DMS114 treated with DMSO at 0.1 percent for 48 hours (cell line): Measurements from ENCODE around the gene CCT8.
"Not testable (repeated sequence)": the region's sequence is repeated elsewhere in the genome, so short reads cannot be mapped to it uniquely, and the experiment has no call there.

Source experiments
- DNase-seq: peaks from one replicate; lab custom pipeline; 2025; ENCODE audit not compliant: unreplicated experiment; lab: John Stamatoyannopoulos, UW

Gene CCT8

GRCh38 chr21:29024474-29025327 lies 48.7 kb downstream of the CCT8 start, which contains the start of gene USP16:
Gene USP16 (plus strand): TSS chr21:29024668. CDS start chr21:29027914, 3,246 bp downstream.
- peak; percentile 91 for DNase-seq

GRCh38 chr21:29022166-29022565 lies 51.3 kb downstream of the CCT8 start:
- no peak for DNase-seq

GRCh38 chr21:29018540-29018939 lies 54.9 kb downstream of the CCT8 start:
- no peak for DNase-seq

GRCh38 chr21:29017639-29018237 lies 55.7 kb downstream of the CCT8 start:
- DNase-seq, result no peak

GRCh38 chr21:29011236-29011635 lies 62.2 kb downstream of the CCT8 start:
- not testable (repeated sequence) for DNase-seq

GRCh38 chr21:29008367-29008766 lies 65.1 kb downstream of the CCT8 start:
- no peak for DNase-seq

- DNase-seq, result no peak
Observed at GRCh38 chr21:29007810-29008209, 65.6 kb downstream of the CCT8 start.

- no peak for DNase-seq
Observed at GRCh38 chr21:29007135-29007534, 66.3 kb downstream of the CCT8 start.
